ENCODE measurements around the gene SBNO2. TPM values are rescaled to one million over a fixed set of nuclear protein-coding genes. Genes with fewer than 3 reads are reported as not detected.

Gene SBNO2
- 10 to 100 TPM; 22.8 to 69.0 (median 25.5) TPM for total RNA-seq

GRCh38 chr19:1173845-1174809, at the start of gene SBNO2:
Gene SBNO2 (minus strand): TSS chr19:1174268. CDS start chr19:1154276, 19,992 bp downstream.
- peak within 1 kb of the TSS; percentile 66 to 87 (median 78) for H3K4me3 ChIP-seq (replicated peaks in 1 of 3)
- peaks cover 51 to 60% of the 10 kb centered on the region in 2 donors for H3K4me1 ChIP-seq
- H3K36me3 ChIP-seq, result no peaks in the 10 kb centered on the region
- H3K27ac ChIP-seq, result peak within 1 kb of the TSS; percentile 84 to 94 (median 92)
- TF ChIP-seq POLR2A (IDR thresholded peaks at IDR 0.05), result peak in 1 of 2 donors; percentile 88
- no peak for TF ChIP-seq CTCF (IDR thresholded peaks at IDR 0.05)
- 33 to 39% methylated on average over 20 to 22 of the region's 84 CpGs for WGBS, 2 donors
- H3K9me3 ChIP-seq, result no peaks in the 10 kb centered on the region
- intact Hi-C loops (cut with DNase I), result no loop called here
- no peaks in the 10 kb centered on the region for H3K27me3 ChIP-seq
- DNase-seq, result peak; percentile 78 to 80

GRCh38 chr19:1223018-1223855, 49.2 kb upstream of the SBNO2 start:
- H3K27me3 ChIP-seq, result no peaks in the 10 kb centered on the region
- no peaks in the 10 kb centered on the region for H3K9me3 ChIP-seq
- peaks cover 0 to 10% of the 10 kb centered on the region in 2 donors for H3K4me1 ChIP-seq
- intact Hi-C loops (cut with DNase I), result no loop called here
- no peak overlapping the region for H3K27ac ChIP-seq
- 85 to 89% methylated on average over 16 to 19 of the region's 48 CpGs for WGBS, 2 donors
- TF ChIP-seq POLR2A (IDR thresholded peaks at IDR 0.05) (no peak), CTCF (IDR thresholded peaks at IDR 0.05) (peak in 1 of 6 experiments; percentile 19)
- H3K4me3 ChIP-seq (replicated peaks in 1 of 3), result no peak overlapping the region
- H3K36me3 ChIP-seq, result peaks cover 56 to 68% of the 10 kb centered on the region in 2 donors
- no peak for DNase-seq

- H3K9me3 ChIP-seq, result no peaks in the 10 kb centered on the region
- WGBS, 2 donors, result 95% methylated on average over 4 of the region's 14 CpGs; no CpG with 5 or more reads in 1 of the 2 donors
- no peak overlapping the region for H3K4me3 ChIP-seq (replicated peaks in 1 of 3)
- intact Hi-C loops (cut with DNase I), result no loop called here
- H3K27ac ChIP-seq, result no peak overlapping the region
- no peaks in the 10 kb centered on the region for H3K27me3 ChIP-seq
- peaks cover 0 to 10% of the 10 kb centered on the region in 2 donors for H3K4me1 ChIP-seq
- no peak for DNase-seq
- no peak for TF ChIP-seq CTCF (IDR thresholded peaks at IDR 0.05)
- no peak for TF ChIP-seq POLR2A (IDR thresholded peaks at IDR 0.05)
- peaks cover 48 to 60% of the 10 kb centered on the region in 2 donors for H3K36me3 ChIP-seq
Observed at GRCh38 chr19:1222394-1222793, 48.3 kb upstream of the SBNO2 start.

GRCh38 chr19:1221904-1222255, 47.8 kb upstream of the SBNO2 start:
- Histone ChIP-seq H3K27ac (no peak overlapping the region), H3K4me1 (peaks cover 0 to 10% of the 10 kb centered on the region in 2 donors), H3K36me3 (peaks cover 45 to 55% of the 10 kb centered on the region in 2 donors), H3K9me3 (no peaks in the 10 kb centered on the region), H3K27me3 (no peaks in the 10 kb centered on the region), H3K4me3 (replicated peaks in 1 of 3) (no peak overlapping the region)
- WGBS, 2 donors, result 96% methylated on average over 15 of the region's 22 CpGs; no CpG with 5 or more reads in 1 of the 2 donors
- TF ChIP-seq CTCF (IDR thresholded peaks at IDR 0.05) (no peak), POLR2A (IDR thresholded peaks at IDR 0.05) (no peak)
- DNase-seq, result no peak
- intact Hi-C loops (cut with DNase I), result no loop called here
